IPS-20b (cell line): ENCODE measurements around the gene GNAO1.

ENCODE experiments used
- H3K27ac ChIP-seq: one replicate; pipeline ENCODE4 v1.5.1; 2013; ENCODE audit warnings: low read length
- H3K27me3 ChIP-seq: 2 replicates; pipeline ENCODE4 v1.6.1; 2013; ENCODE audit warnings: mild to moderate bottlenecking, low read length, inconsistent platforms; ENCODE audit not compliant: insufficient read depth
- H3K36me3 ChIP-seq: 2 replicates; pipeline ENCODE4 v1.6.1; 2013; ENCODE audit warnings: low read depth, mild to moderate bottlenecking, inconsistent platforms, low read length, moderate library complexity; ENCODE audit not compliant: insufficient read depth
- H3K4me1 ChIP-seq: 2 replicates; pipeline ENCODE4 v1.6.1; 2013; ENCODE audit warnings: mild to moderate bottlenecking, control low read depth, inconsistent platforms, low read length, moderate library complexity; ENCODE audit not compliant: insufficient read depth
- H3K4me3 ChIP-seq: 2 replicates; pipeline ENCODE4 v1.5.1; 2013; ENCODE audit warnings: mild to moderate bottlenecking, low read length, inconsistent platforms
- H3K9ac ChIP-seq: 2 replicates; pipeline ENCODE4 v1.6.1; 2013; ENCODE audit warnings: low read depth, mild to moderate bottlenecking, inconsistent platforms, low read length, moderate library complexity
- H3K9me3 ChIP-seq: 2 replicates; pipeline ENCODE4 v1.6.1; 2013; ENCODE audit warnings: mild to moderate bottlenecking, low read depth, low read length, inconsistent platforms; ENCODE audit not compliant: insufficient read depth

Gene GNAO1

GRCh38 chr16:56320811-56321558 is 129.7 kb downstream of the GNAO1 start:
- no peak overlapping the region for H3K4me3 ChIP-seq
- no peak overlapping the region for H3K27ac ChIP-seq
- H3K9ac ChIP-seq, result no peak overlapping the region
- H3K27me3 ChIP-seq, result peaks cover 14% of the 10 kb centered on the region
- no peaks in the 10 kb centered on the region for H3K9me3 ChIP-seq
- H3K36me3 ChIP-seq, result no peaks in the 10 kb centered on the region
- no peaks in the 10 kb centered on the region for H3K4me1 ChIP-seq

- Histone ChIP-seq H3K9ac (no peak overlapping the region), H3K36me3 (no peaks in the 10 kb centered on the region), H3K4me3 (no peak overlapping the region), H3K9me3 (no peaks in the 10 kb centered on the region), H3K27me3 (peaks cover 14% of the 10 kb centered on the region), H3K4me1 (no peaks in the 10 kb centered on the region), H3K27ac (no peak overlapping the region)
Measured at GRCh38 chr16:56321571-56321970, 130.3 kb downstream of the GNAO1 start.

- H3K36me3 ChIP-seq, result no peaks in the 10 kb centered on the region
- no peak overlapping the region for H3K9ac ChIP-seq
- no peaks in the 10 kb centered on the region for H3K27me3 ChIP-seq
- H3K27ac ChIP-seq, result no peak overlapping the region
- no peak overlapping the region for H3K4me3 ChIP-seq
- no peaks in the 10 kb centered on the region for H3K4me1 ChIP-seq
- no peaks in the 10 kb centered on the region for H3K9me3 ChIP-seq
Measured at GRCh38 chr16:56324406-56324805, 133.1 kb downstream of the GNAO1 start.

GRCh38 chr16:56325956-56326355 is 134.7 kb downstream of the GNAO1 start:
- Histone ChIP-seq H3K27ac (no peak overlapping the region), H3K9ac (no peak overlapping the region), H3K4me3 (no peak overlapping the region), H3K27me3 (no peaks in the 10 kb centered on the region), H3K4me1 (no peaks in the 10 kb centered on the region), H3K36me3 (no peaks in the 10 kb centered on the region), H3K9me3 (no peaks in the 10 kb centered on the region)

- Histone ChIP-seq H3K4me3 (no peak overlapping the region), H3K27me3 (no peaks in the 10 kb centered on the region), H3K9me3 (no peaks in the 10 kb centered on the region), H3K36me3 (no peaks in the 10 kb centered on the region), H3K9ac (no peak overlapping the region), H3K27ac (no peak overlapping the region), H3K4me1 (no peaks in the 10 kb centered on the region)
Measured at GRCh38 chr16:56327071-56327928, 136.0 kb downstream of the GNAO1 start.

GRCh38 chr16:56327929-56328258 is 136.6 kb downstream of the GNAO1 start:
- no peaks in the 10 kb centered on the region for H3K4me1 ChIP-seq
- H3K27me3 ChIP-seq, result no peaks in the 10 kb centered on the region
- no peaks in the 10 kb centered on the region for H3K9me3 ChIP-seq
- no peaks in the 10 kb centered on the region for H3K36me3 ChIP-seq
- H3K9ac ChIP-seq, result no peak overlapping the region
- H3K27ac ChIP-seq, result no peak overlapping the region
- H3K4me3 ChIP-seq, result no peak overlapping the region

- Histone ChIP-seq H3K9me3 (no peaks in the 10 kb centered on the region), H3K4me1 (no peaks in the 10 kb centered on the region), H3K27me3 (no peaks in the 10 kb centered on the region), H3K27ac (no peak overlapping the region), H3K9ac (no peak overlapping the region), H3K36me3 (no peaks in the 10 kb centered on the region), H3K4me3 (no peak overlapping the region)
Measured at GRCh38 chr16:56328276-56329022, 137.2 kb downstream of the GNAO1 start.

- H3K9me3 ChIP-seq, result no peaks in the 10 kb centered on the region
- H3K4me1 ChIP-seq, result no peaks in the 10 kb centered on the region
- no peaks in the 10 kb centered on the region for H3K27me3 ChIP-seq
- H3K9ac ChIP-seq, result no peak overlapping the region
- H3K4me3 ChIP-seq, result no peak overlapping the region
- no peaks in the 10 kb centered on the region for H3K36me3 ChIP-seq
- H3K27ac ChIP-seq, result no peak overlapping the region
Measured at GRCh38 chr16:56329887-56330286, 138.6 kb downstream of the GNAO1 start.

GRCh38 chr16:56330476-56330875 is 139.2 kb downstream of the GNAO1 start:
- no peaks in the 10 kb centered on the region for H3K9me3 ChIP-seq

GRCh38 chr16:56331399-56331798 is 140.1 kb downstream of the GNAO1 start:
- Histone ChIP-seq H3K36me3 (no peaks in the 10 kb centered on the region), H3K27ac (no peak overlapping the region), H3K9me3 (no peaks in the 10 kb centered on the region), H3K4me3 (no peak overlapping the region), H3K4me1 (no peaks in the 10 kb centered on the region), H3K9ac (no peak overlapping the region), H3K27me3 (no peaks in the 10 kb centered on the region)

More at GRCh38 chr16:56330476-56330875, 139.2 kb downstream of the GNAO1 start:
- no peak overlapping the region for H3K4me3 ChIP-seq
- H3K4me1 ChIP-seq, result no peaks in the 10 kb centered on the region
- no peaks in the 10 kb centered on the region for H3K36me3 ChIP-seq
- H3K9ac ChIP-seq, result no peak overlapping the region
- H3K27ac ChIP-seq, result no peak overlapping the region
- H3K27me3 ChIP-seq, result no peaks in the 10 kb centered on the region

- Histone ChIP-seq H3K4me1 (no peaks in the 10 kb centered on the region), H3K36me3 (no peaks in the 10 kb centered on the region), H3K27me3 (no peaks in the 10 kb centered on the region), H3K9me3 (no peaks in the 10 kb centered on the region), H3K27ac (no peak overlapping the region), H3K4me3 (no peak overlapping the region), H3K9ac (no peak overlapping the region)
Measured at GRCh38 chr16:56331915-56332314, 140.6 kb downstream of the GNAO1 start.
